Mesenchymal stem cell (in vitro differentiated cells and primary cell): ENCODE data around the gene TPGS1.

Experiments
- DNase-seq: peaks from one replicate; pipeline ENCODE4 v3.0.0-alpha.2; 2013
- H2AFZ ChIP-seq: one replicate; pipeline ENCODE4 v1.6.1; 2013; ENCODE audit warnings: low read depth, mild to moderate bottlenecking, control low read depth, inconsistent platforms, low read length, moderate library complexity
- H2AK5ac ChIP-seq: 2 replicates; pipeline ENCODE4 v1.6.1; 2013; ENCODE audit warnings: low read length, moderate library complexity, mild to moderate bottlenecking, inconsistent platforms; ENCODE audit not compliant: severe bottlenecking
- H2BK120ac ChIP-seq: one replicate; pipeline ENCODE4 v1.6.1; 2013; ENCODE audit warnings: low read depth, mild to moderate bottlenecking, inconsistent platforms, low read length, moderate library complexity
- H2BK12ac ChIP-seq, 2 experiments: one replicate each; pipeline ENCODE4 v1.6.1; 2013; ENCODE audit warnings: inconsistent platforms in 2 of 2, low read length in 2 of 2, mild to moderate bottlenecking in 2 of 2, moderate library complexity in 2 of 2, control low read depth in 1 of 2
- H2BK15ac ChIP-seq: one replicate; pipeline ENCODE4 v1.6.1; 2013; ENCODE audit warnings: mild to moderate bottlenecking, low read depth, inconsistent platforms; ENCODE audit not compliant: poor library complexity, severe bottlenecking
- H2BK5ac ChIP-seq: 2 replicates; pipeline ENCODE4 v1.6.1; 2013; ENCODE audit warnings: low read depth, mild to moderate bottlenecking, low read length, control low read depth, inconsistent platforms; ENCODE audit not compliant: poor library complexity, severe bottlenecking
- H3K14ac ChIP-seq, 2 experiments: one replicate each; pipeline ENCODE4 v1.6.1; 2013; ENCODE audit warnings: inconsistent platforms in 2 of 2, low read length in 2 of 2, control low read depth in 1 of 2, mild to moderate bottlenecking in 1 of 2, moderate library complexity in 1 of 2
- H3K18ac ChIP-seq, 2 experiments: one replicate each; pipeline ENCODE4 v1.6.1; 2013; ENCODE audit warnings: inconsistent platforms in 2 of 2, low read length in 2 of 2, control low read depth in 1 of 2, low read depth in 1 of 2, mild to moderate bottlenecking in 1 of 2
- H3K23ac ChIP-seq, 2 experiments: one replicate each; pipeline ENCODE4 v1.6.1; 2013; ENCODE audit warnings: inconsistent platforms in 2 of 2, low read length in 2 of 2, mild to moderate bottlenecking in 2 of 2, moderate library complexity in 2 of 2, control low read depth in 1 of 2
- H3K27ac ChIP-seq: 2 replicates; pipeline ENCODE4 v1.5.1; 2013; ENCODE audit warnings: mild to moderate bottlenecking, moderate library complexity, low read length, control low read depth, inconsistent platforms; ENCODE audit not compliant: poor library complexity, severe bottlenecking
- H3K27me3 ChIP-seq, 2 experiments: 2 replicates each; pipeline versions ENCODE4 v1.6.1 to v1.7.0; 2013; ENCODE audit warnings: low read length in 2 of 2, mild to moderate bottlenecking in 2 of 2, moderate library complexity in 2 of 2, control low read depth in 1 of 2, inconsistent platforms in 1 of 2; ENCODE audit not compliant: control insufficient read depth in 1 of 2, insufficient read depth in 1 of 2
- H3K36me3 ChIP-seq, 2 experiments: 2 replicates each; pipeline versions ENCODE4 v1.6.1 to v1.7.0; 2013; ENCODE audit warnings: low read length in 2 of 2, control low read depth in 1 of 2, inconsistent platforms in 1 of 2, low read depth in 1 of 2, mild to moderate bottlenecking in 1 of 2; ENCODE audit not compliant: insufficient read depth in 2 of 2, control insufficient read depth in 1 of 2
- H3K4ac ChIP-seq, 2 experiments: one replicate each; pipeline ENCODE4 v1.6.1; 2013; ENCODE audit warnings: inconsistent platforms in 2 of 2, low read length in 2 of 2, mild to moderate bottlenecking in 2 of 2, moderate library complexity in 2 of 2, control low read depth in 1 of 2, low read depth in 1 of 2
- H3K4me1 ChIP-seq: 2 replicates; pipeline ENCODE4 v1.6.1; 2013; ENCODE audit warnings: low read depth, low read length, control low read depth; ENCODE audit not compliant: control insufficient read depth, insufficient read depth
- H3K4me2 ChIP-seq: 2 replicates; pipeline ENCODE4 v1.6.1; 2013; ENCODE audit warnings: low read length, mild to moderate bottlenecking, inconsistent platforms; ENCODE audit not compliant: poor library complexity, severe bottlenecking
- H3K4me3 ChIP-seq, 2 experiments: 2 replicates each; pipeline versions ENCODE4 v1.5.1 to v1.7.0; 2013; ENCODE audit warnings: low read length in 2 of 2, mild to moderate bottlenecking in 2 of 2, control low read depth in 1 of 2, low read depth in 1 of 2; ENCODE audit not compliant: insufficient read depth in 1 of 2
- H3K79me1 ChIP-seq: replicated peaks from 2 replicates; pipeline ENCODE4 v1.6.1; 2013; ENCODE audit warnings: mild to moderate bottlenecking, control low read depth, low read length, inconsistent platforms; ENCODE audit not compliant: poor library complexity, severe bottlenecking
- H3K9ac ChIP-seq: 2 replicates; pipeline ENCODE4 v1.7.0; 2013; ENCODE audit warnings: mild to moderate bottlenecking, low read length, moderate library complexity
- H3K9me3 ChIP-seq: 2 replicates; pipeline ENCODE4 v1.7.0; 2013; ENCODE audit warnings: mild to moderate bottlenecking, low read length; ENCODE audit not compliant: control insufficient read depth
- H4K8ac ChIP-seq: one replicate; pipeline ENCODE4 v1.6.1; 2013; ENCODE audit warnings: inconsistent platforms, mild to moderate bottlenecking, low read length, moderate library complexity
- H4K91ac ChIP-seq: one replicate; pipeline ENCODE4 v1.6.1; 2013; ENCODE audit warnings: mild to moderate bottlenecking, low read length, inconsistent platforms
- WGBS: methylation state at CpG from one replicate; pipeline ENCODE4 v1.1.7; 2013; ENCODE audit warnings: mixed read lengths; 5-methylcytosine and 5-hydroxymethylcytosine counted together

The TPGS1 gene

DNA sequence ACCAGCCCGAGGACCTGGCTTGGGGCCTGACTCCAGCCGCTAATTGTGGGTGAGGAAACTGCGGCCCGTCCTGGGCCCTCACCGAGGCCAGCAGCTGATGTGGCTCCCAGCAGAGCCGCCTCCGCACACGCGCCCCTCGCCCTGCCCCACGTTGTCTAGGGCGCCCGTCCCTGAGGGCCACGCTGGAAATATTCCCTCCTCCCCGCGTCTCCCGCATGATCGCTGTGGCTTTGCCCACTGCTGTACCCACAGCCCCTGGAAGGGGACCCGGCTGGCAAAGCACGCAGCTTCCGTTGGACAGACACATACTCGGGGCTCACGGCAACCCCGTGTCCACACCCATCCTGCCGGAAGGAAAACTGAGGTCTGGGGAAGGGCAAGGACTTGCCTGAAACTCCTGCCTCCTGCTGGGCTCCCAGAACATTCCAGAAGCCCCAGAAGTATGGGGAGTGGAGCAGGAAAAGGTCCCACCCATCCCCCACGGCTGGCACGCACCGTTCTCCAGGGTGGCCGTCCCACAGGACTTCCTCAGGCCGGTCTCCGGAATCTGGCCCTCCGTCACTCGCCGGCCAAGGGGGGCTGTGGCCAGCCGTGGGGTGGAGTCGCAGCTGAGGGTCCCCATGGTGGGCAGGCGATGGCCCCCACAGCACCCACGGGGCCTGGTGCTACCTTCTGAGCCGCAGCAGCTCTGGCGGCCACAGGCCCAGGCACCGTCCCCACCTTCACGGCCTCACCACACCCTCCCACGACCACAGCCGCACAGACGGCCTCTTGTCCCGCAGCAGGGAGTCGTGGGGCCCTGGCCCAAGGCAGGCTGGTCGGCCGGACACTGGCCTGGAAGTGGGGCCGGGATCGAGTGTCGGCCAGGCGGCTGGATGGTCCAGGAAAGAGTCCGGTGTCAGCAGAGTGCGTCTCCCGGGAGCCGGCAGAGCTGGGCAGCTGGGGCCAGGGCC is 32.9 kb upstream of the TPGS1 start:
- H4K8ac ChIP-seq: no peak overlapping the region
- no peak overlapping the region for H2AK5ac ChIP-seq
- no peak for DNase-seq
- no peaks in the 10 kb centered on the region for H3K36me3 ChIP-seq
- peak overlapping the region in 1 of 2 experiments; percentile 19 for H3K14ac ChIP-seq
- no peaks in the 10 kb centered on the region for H3K9me3 ChIP-seq
- H3K23ac ChIP-seq: no peak overlapping the region
- no peak overlapping the region for H3K18ac ChIP-seq
- no peaks in the 10 kb centered on the region for H3K79me1 ChIP-seq
- H2BK5ac ChIP-seq: no peak overlapping the region
- WGBS: 86% methylated on average over 57 of the region's 57 CpGs
- H3K4me3 ChIP-seq: no peak overlapping the region
- no peak overlapping the region for H2AFZ ChIP-seq
- peaks cover 6% of the 10 kb centered on the region for H3K4me1 ChIP-seq
- no peak overlapping the region for H3K27ac ChIP-seq
- H3K9ac ChIP-seq: no peak overlapping the region
- H3K27me3 ChIP-seq: peaks cover 0 to 26% of the 10 kb centered on the region in 2 experiments
- peak overlapping the region; percentile 14 for H4K91ac ChIP-seq
- H2BK12ac ChIP-seq: no peak overlapping the region
- no peak overlapping the region for H3K4ac ChIP-seq
- no peak overlapping the region for H3K4me2 ChIP-seq
- no peak overlapping the region for H2BK120ac ChIP-seq
- H2BK15ac ChIP-seq: no peak overlapping the region

DNA sequence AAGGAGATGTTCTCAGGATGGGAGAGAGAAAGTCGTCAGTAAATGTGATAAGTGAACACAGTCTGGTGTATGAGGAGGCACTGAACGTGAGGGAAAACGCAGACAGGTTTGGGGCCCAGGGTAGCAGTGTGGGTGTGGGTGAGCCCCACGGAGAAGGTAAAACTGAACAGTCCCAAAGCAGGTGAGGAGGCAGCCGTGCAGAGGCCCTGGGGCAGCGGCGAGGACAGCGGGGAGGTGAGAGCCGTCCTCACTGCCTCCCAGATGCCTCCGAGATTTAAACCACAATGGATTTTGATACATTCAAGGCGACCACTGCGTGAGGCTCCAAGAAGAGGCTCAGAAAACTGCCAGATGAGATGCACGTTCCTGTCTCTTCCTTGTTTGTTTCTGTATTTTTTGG is 31.9 kb upstream of the TPGS1 start:
- peak overlapping the region; percentile 40 for H4K91ac ChIP-seq
- 85% methylated on average over 13 of the region's 13 CpGs for WGBS
- H3K9ac ChIP-seq: no peak overlapping the region
- peaks cover 0 to 26% of the 10 kb centered on the region in 2 experiments for H3K27me3 ChIP-seq
- no peak overlapping the region for H3K23ac ChIP-seq
- H3K36me3 ChIP-seq: no peaks in the 10 kb centered on the region
- no peaks in the 10 kb centered on the region for H3K9me3 ChIP-seq
- H2BK5ac ChIP-seq: no peak overlapping the region
- no peak overlapping the region for H2BK15ac ChIP-seq
- DNase-seq: no peak
- H2BK12ac ChIP-seq: peak overlapping the region in 1 of 2 experiments; percentile 42
- no peak overlapping the region for H3K27ac ChIP-seq
- no peak overlapping the region for H3K18ac ChIP-seq
- no peaks in the 10 kb centered on the region for H3K79me1 ChIP-seq
- no peak overlapping the region for H3K4ac ChIP-seq
- H4K8ac ChIP-seq: no peak overlapping the region
- no peak overlapping the region for H2AK5ac ChIP-seq
- peaks cover 11% of the 10 kb centered on the region for H3K4me1 ChIP-seq
- no peak overlapping the region for H2BK120ac ChIP-seq
- H3K4me3 ChIP-seq: no peak overlapping the region
- no peak overlapping the region for H3K4me2 ChIP-seq
- H2AFZ ChIP-seq: no peak overlapping the region
- no peak overlapping the region for H3K14ac ChIP-seq

DNA sequence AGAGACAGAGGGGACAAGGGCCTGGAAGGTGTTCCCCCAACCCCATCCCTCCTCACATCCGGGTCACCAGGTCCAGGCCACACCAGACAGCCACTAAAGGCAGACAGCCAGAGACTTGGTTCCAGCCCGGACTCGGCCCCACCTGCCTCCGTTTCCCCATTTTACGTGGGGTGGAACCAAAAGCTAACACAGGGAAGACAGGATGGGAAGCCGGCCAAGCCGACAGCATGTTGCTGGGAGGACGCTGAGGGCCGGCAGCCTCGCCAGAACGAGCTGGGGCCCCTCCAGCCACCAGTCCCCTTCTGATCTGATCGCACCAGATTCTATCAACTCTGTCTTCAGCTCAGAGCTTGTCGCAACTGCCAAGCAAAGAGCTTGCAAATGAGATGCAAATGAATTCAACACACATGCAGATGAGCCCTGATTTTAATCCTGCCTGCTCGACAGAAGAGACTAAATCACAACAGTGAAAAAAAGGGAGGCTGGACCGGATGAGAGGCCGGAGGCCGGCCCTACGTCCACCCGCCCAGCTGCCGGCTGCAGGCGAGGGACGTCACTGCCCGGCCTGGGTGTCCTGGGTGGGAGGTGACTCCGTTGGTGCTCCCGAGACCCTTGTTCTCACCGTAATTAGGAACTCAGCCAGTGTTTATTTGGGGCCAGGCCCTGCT is 28.9 kb upstream of the TPGS1 start:
- Histone ChIP-seq H2AFZ (no peak overlapping the region), H3K27me3 (peaks cover 2 to 26% of the 10 kb centered on the region in 2 experiments), H2BK15ac (no peak overlapping the region), H2BK12ac (no peak overlapping the region), H3K4me1 (peaks cover 12% of the 10 kb centered on the region), H3K14ac (no peak overlapping the region), H2BK120ac (no peak overlapping the region), H2AK5ac (no peak overlapping the region), H3K9me3 (no peaks in the 10 kb centered on the region), H2BK5ac (no peak overlapping the region), H3K4me2 (no peak overlapping the region), H3K4ac (no peak overlapping the region), H3K23ac (no peak overlapping the region), H3K18ac (no peak overlapping the region), H3K36me3 (no peaks in the 10 kb centered on the region), H3K79me1 (no peaks in the 10 kb centered on the region), H3K9ac (no peak overlapping the region), H3K4me3 (no peak overlapping the region), H4K8ac (no peak overlapping the region), H3K27ac (no peak overlapping the region), H4K91ac (no peak overlapping the region)
- no peak for DNase-seq
- 90% methylated on average over 26 of the region's 26 CpGs for WGBS

DNA sequence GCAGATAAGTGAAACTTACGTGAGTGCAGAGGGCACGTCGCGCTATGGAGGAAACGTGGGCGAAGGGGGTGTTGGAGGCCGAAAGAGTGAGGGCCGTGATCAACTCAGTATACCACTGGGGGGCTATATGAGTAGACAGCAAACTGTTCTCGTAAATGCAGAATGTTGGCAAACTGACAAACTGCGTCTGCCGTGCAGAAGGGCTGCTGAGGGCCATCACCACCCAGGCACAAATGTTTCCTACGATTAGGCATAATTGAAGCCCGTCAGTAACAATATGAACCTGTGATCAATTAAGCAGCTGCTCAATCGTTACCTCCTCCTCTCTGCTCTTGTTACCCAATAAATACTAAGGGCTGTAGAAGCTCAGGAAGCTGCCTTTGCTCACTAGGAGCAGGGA is 28.3 kb upstream of the TPGS1 start:
- Histone ChIP-seq H2AFZ (no peak overlapping the region), H2BK15ac (no peak overlapping the region), H3K36me3 (no peaks in the 10 kb centered on the region), H3K4ac (no peak overlapping the region), H2BK12ac (no peak overlapping the region), H3K27ac (no peak overlapping the region), H2BK5ac (no peak overlapping the region), H3K18ac (no peak overlapping the region), H4K8ac (no peak overlapping the region), H4K91ac (no peak overlapping the region), H3K23ac (no peak overlapping the region), H3K9ac (no peak overlapping the region), H2BK120ac (no peak overlapping the region), H3K4me1 (peaks cover 13% of the 10 kb centered on the region), H3K4me3 (no peak overlapping the region), H3K27me3 (peaks cover 3 to 26% of the 10 kb centered on the region in 2 experiments), H3K4me2 (no peak overlapping the region), H3K79me1 (no peaks in the 10 kb centered on the region), H3K14ac (no peak overlapping the region), H2AK5ac (no peak overlapping the region), H3K9me3 (no peaks in the 10 kb centered on the region)
- 91% methylated on average over 14 of the region's 14 CpGs for whole genome bisulfite sequencing
- DNase-seq: no peak
